HG03103 (cell line): Measurements from ENCODE around the gene TMEM62.

Experiments used
- ATAC-seq: cut with Tn5 transposase; IDR thresholded peaks from one replicate; pipeline ENCODE4 v1.9.1; 2021; ENCODE audit warnings: low read depth; ENCODE audit not compliant: unreplicated experiment

TMEM62 gene

GRCh38 chr15:43226436-43227305 is 93.3 kb downstream of the TMEM62 start:
- ATAC-seq: no peak

- no peak for ATAC-seq
Measured at GRCh38 chr15:43229977-43230376, 96.6 kb downstream of the TMEM62 start.

- ATAC-seq: no peak
Measured at GRCh38 chr15:43230640-43231115, 97.3 kb downstream of the TMEM62 start.

GRCh38 chr15:43232289-43232874 is 99.0 kb downstream of the TMEM62 start:
- no peak for ATAC-seq
